HCT116 (cell line): Measurements from ENCODE around the gene YTHDF1. TPM values are rescaled to one million over a fixed set of nuclear protein-coding genes. Genes with fewer than 3 reads are reported as not detected.

ENCODE experiments used
- ATAC-seq: fragments of 200-7000 bp; cut with Tn5 transposase; 2 replicates; pipeline ENCODE4 v1.9.1; 2020; ENCODE audit warnings: mild to moderate bottlenecking, moderate library complexity
- BruUV-seq: library from RNA; stranded (reverse); fragments of 400-500 nt; replicated peaks from 2 replicates; lab custom pipeline; 2021; lab: Mats Ljungman, UMichigan
- CTCF ChIA-PET: fragments of 300-600 bp; sonication (Branson Sonifier 250); formaldehyde crosslinking; loops from one replicate; lab custom pipeline; 2021; ENCODE audit warnings: antibody characterized with exemption; lab: Charles Lee
- POLR2A ChIA-PET: fragments of 300-600, 350-600 bp; sonication (Branson Sonifier 250); formaldehyde crosslinking; loops from one replicate; lab custom pipeline; 2021; ENCODE audit warnings: antibody characterized with exemption; lab: Charles Lee
- RAD21 ChIA-PET, 2 experiments: fragments of 300-600 bp; sonication (Branson Sonifier 250); formaldehyde crosslinking; loops; one replicate each; lab custom pipeline; 2023; ENCODE audit warnings: low total read pairs in 2 of 2; ENCODE audit not compliant: uncharacterized antibody in 2 of 2, unreplicated experiment in 2 of 2, low non-redundant PET in 1 of 2; lab: Charles Lee
- DNase-seq: peaks from one replicate; pipeline ENCODE4 v3.0.0-alpha.2; 2010; ENCODE audit warnings: low read depth, low spot score
- H2AFZ ChIP-seq: fragments of 200-600 bp; shearing (Covaris generic), sonication (generic); 2 replicates; pipeline ENCODE4 v1.6.1; 2017; ENCODE audit warnings: low read depth, mixed run types, mixed read lengths, antibody characterized with exemption, low read length; ENCODE audit not compliant: poor library complexity, severe bottlenecking
- H3K27ac ChIP-seq: 2 replicates; pipeline ENCODE4 v1.5.1; 2012; ENCODE audit warnings: low read depth, low read length
- H3K27me3 ChIP-seq: fragments of 200-600 bp; sonication (generic); 2 replicates; pipeline ENCODE4 v1.6.1; 2016; ENCODE audit warnings: mixed run types, low read length, mixed read lengths; ENCODE audit not compliant: insufficient read depth
- H3K36me3 ChIP-seq, 2 experiments: fragments of 200-500 bp in 1 of 2; fragments of 200-600 bp in 1 of 2; sonication (Bioruptor generic) in 1 of 2; sonication (generic) in 1 of 2; 2 replicates each; pipeline versions ENCODE4 v1.5.1 to v1.6.1; 2014 to 2016; ENCODE audit warnings: low read length in 2 of 2, inconsistent platforms in 1 of 2, mixed read lengths in 1 of 2, mixed run types in 1 of 2; ENCODE audit not compliant: insufficient read depth in 2 of 2, control insufficient read depth in 1 of 2
- H3K4me1 ChIP-seq, 2 experiments: fragments of 200-600 bp in 1 of 2; sonication (generic) in 1 of 2; 2 replicates each; pipeline versions ENCODE4 v1.5.1 to v1.6.1; 2012 to 2017; ENCODE audit warnings: low read length in 2 of 2, inconsistent platforms in 1 of 2, mild to moderate bottlenecking in 1 of 2, mixed read lengths in 1 of 2, mixed run types in 1 of 2, moderate library complexity in 1 of 2; ENCODE audit not compliant: insufficient read depth in 2 of 2, control insufficient read depth in 1 of 2
- H3K4me2 ChIP-seq: fragments of 200-600 bp; sonication (generic); 2 replicates; pipeline ENCODE4 v1.6.1; 2017; ENCODE audit warnings: mixed run types, low read length, mixed read lengths
- H3K4me3 ChIP-seq, 2 experiments: fragments of 200-600 bp in 1 of 2; sonication (generic) in 1 of 2; replicated peaks in 1 of 2; 2 replicates each; pipeline ENCODE4 v1.5.1; 2011 to 2016; ENCODE audit warnings: low read length in 2 of 2, control low read depth in 1 of 2, low read depth in 1 of 2, mild to moderate bottlenecking in 1 of 2, mixed read lengths in 1 of 2, mixed run types in 1 of 2
- H3K79me2 ChIP-seq: fragments of 200-600 bp; sonication (generic); 2 replicates; pipeline ENCODE4 v1.6.1; 2017; ENCODE audit warnings: mild to moderate bottlenecking, mixed run types, low read length, moderate library complexity, mixed read lengths; ENCODE audit not compliant: insufficient read depth
- H3K9ac ChIP-seq: fragments of 200-600 bp; sonication (generic); 2 replicates; pipeline ENCODE4 v1.6.1; 2016; ENCODE audit warnings: low read length, mixed read lengths
- H3K9me2 ChIP-seq: fragments of 200-600 bp; sonication (generic), shearing (Covaris generic); 2 replicates; pipeline ENCODE4 v1.6.1; 2017; ENCODE audit warnings: mixed run types, mild to moderate bottlenecking, moderate library complexity; ENCODE audit not compliant: insufficient read depth
- H3K9me3 ChIP-seq, 2 experiments: fragments of 200-500 bp in 1 of 2; fragments of 200-600 bp in 1 of 2; sonication (Bioruptor generic) in 1 of 2; sonication (generic) in 1 of 2; 2 replicates each; pipeline ENCODE4 v1.6.1; 2014 to 2017; ENCODE audit warnings: low read length in 2 of 2, mixed read lengths in 2 of 2, inconsistent platforms in 1 of 2, low read depth in 1 of 2, mild to moderate bottlenecking in 1 of 2, mixed run types in 1 of 2, moderate library complexity in 1 of 2; ENCODE audit not compliant: control insufficient read depth in 1 of 2, insufficient read depth in 1 of 2
- H4K20me1 ChIP-seq: fragments of 200-600 bp; sonication (generic), shearing (Covaris generic); 2 replicates; pipeline ENCODE4 v1.6.1; 2017; ENCODE audit warnings: mixed run types, mild to moderate bottlenecking, moderate library complexity; ENCODE audit not compliant: insufficient read depth
- ATF3 ChIP-seq: IDR thresholded peaks from 2 replicates; pipeline ENCODE4 v1.6.1; 2012
- CBX3 ChIP-seq: IDR thresholded peaks from 2 replicates; pipeline ENCODE4 v1.6.1; 2012; ENCODE audit warnings: low read depth
- CTCF ChIP-seq, 3 experiments: fragments of 200-600 bp in 1 of 3; sonication (generic) in 1 of 3; IDR thresholded peaks in 2 of 3; conservative IDR thresholded peaks in 1 of 3; 2 replicates each; pipeline ENCODE4 v1.5.1; 2012 to 2017; ENCODE audit warnings: low read depth in 2 of 3, low read length in 2 of 3, antibody characterized with exemption in 1 of 3, borderline replicate concordance in 1 of 3, control low read depth in 1 of 3, mild to moderate bottlenecking in 1 of 3, mixed read lengths in 1 of 3, mixed run types in 1 of 3, moderate library complexity in 1 of 3; ENCODE audit not compliant: insufficient read depth in 1 of 3
- EGR1 ChIP-seq: IDR thresholded peaks from 2 replicates; pipeline ENCODE4 v1.6.1; 2012; ENCODE audit warnings: low read depth
- EZH2 ChIP-seq: fragments of 200-600 bp; sonication (generic); IDR thresholded peaks from 2 replicates; pipeline ENCODE4 v1.6.1; 2017; ENCODE audit warnings: antibody characterized with exemption, mixed run types
- FOSL1 ChIP-seq: IDR thresholded peaks from 2 replicates; pipeline ENCODE4 v1.6.1; 2012; ENCODE audit warnings: low read depth
- JUND ChIP-seq: IDR thresholded peaks from 2 replicates; pipeline ENCODE4 v1.6.1; 2012
- MAX ChIP-seq: IDR thresholded peaks from 2 replicates; pipeline ENCODE4 v1.6.1; 2012
- POLR2A ChIP-seq: IDR thresholded peaks from 2 replicates; pipeline ENCODE4 v1.7.0; 2011; ENCODE audit warnings: borderline replicate concordance; ENCODE audit not compliant: insufficient read depth, insufficient read length; ENCODE audit errors: extremely low read depth
- POLR2AphosphoS5 ChIP-seq: IDR thresholded peaks from 2 replicates; pipeline ENCODE4 v1.6.1; 2011; ENCODE audit warnings: mild to moderate bottlenecking, low read depth, low read length, moderate library complexity
- RAD21 ChIP-seq: IDR thresholded peaks from 2 replicates; pipeline ENCODE4 v1.6.1; 2012; ENCODE audit warnings: low read depth, mild to moderate bottlenecking
- REST ChIP-seq: IDR thresholded peaks from 2 replicates; pipeline ENCODE4 v1.6.1; 2012; ENCODE audit warnings: low read depth
- SIN3A ChIP-seq: IDR thresholded peaks from 2 replicates; pipeline ENCODE4 v1.6.1; 2012; ENCODE audit warnings: low read depth
- SP1 ChIP-seq: IDR thresholded peaks from 2 replicates; pipeline ENCODE4 v1.6.1; 2012; ENCODE audit warnings: low read depth
- ZFX ChIP-seq: fragments of 450-650 bp; IDR thresholded peaks from 2 replicates; pipeline ENCODE4 v1.6.1; 2017
- ZNF274 ChIP-seq: fragments of 200-500 bp; sonication (Bioruptor generic); IDR thresholded peaks from 2 replicates; pipeline ENCODE4 v1.6.1; 2014; ENCODE audit warnings: mild to moderate bottlenecking, low read depth, low read length, inconsistent platforms
- intact Hi-C: fragments of 100-400 bp; cut with micrococcal nuclease; formaldehyde crosslinking; loops from 2 replicates; pipeline ENCODE4 v1.10.0; 2022
- total RNA-seq: library from RNA; stranded (reverse); gene quantifications from one replicate; pipeline ENCODE4 v1.2.1, GENCODE V29; 2021; ENCODE audit not compliant: unreplicated experiment

YTHDF1 gene
- total RNA-seq, 1 experiment from 2014 or later = 42.8 TPM

GRCh38 chr20:63216041-63216848, at the start of gene YTHDF1 (continued):
- TF ChIP-seq REST = no peak

GRCh38 chr20:63264519-63264918, 48.6 kb upstream of the YTHDF1 start:
- no peaks in the 10 kb centered on the region for H4K20me1 ChIP-seq
- no peaks in the 10 kb centered on the region for H3K36me3 ChIP-seq
- H3K4me1 ChIP-seq = peaks cover 0 to 9% of the 10 kb centered on the region in 2 experiments; a peak in 1 of 4 replicates
- RAD21 ChIA-PET = no interaction called here
- BruUV-seq = no TSS peak
- CTCF ChIA-PET = no interaction called here
- H3K27me3 ChIP-seq = no peaks in the 10 kb centered on the region
- DNase-seq = no peak
- H3K9ac ChIP-seq = no peak overlapping the region
- H3K4me2 ChIP-seq = no peak overlapping the region
- H3K4me3 ChIP-seq = no peak overlapping the region
- H3K9me2 ChIP-seq = no peaks in the 10 kb centered on the region
- H3K79me2 ChIP-seq = no peaks in the 10 kb centered on the region
- no peak for ATAC-seq
- POLR2A ChIA-PET = no interaction called here
- no peak overlapping the region for H2AFZ ChIP-seq
- intact Hi-C loops = no loop called here
- H3K27ac ChIP-seq = no peak overlapping the region
- no peaks in the 10 kb centered on the region for H3K9me3 ChIP-seq
- TF ChIP-seq SIN3A (no peak), CTCF (IDR thresholded peaks at IDR 0.05 in 2 of 3, conservative IDR thresholded peaks at IDR 0.05 in 1 of 3; ENCODE audit: borderline replicate concordance in 1 of 3, insufficient read depth in 1 of 3, low read depth in 2 of 3, low read length in 2 of 3) (no peak), MAX (no peak), SP1 (no peak), POLR2A (no peak), EGR1 (no peak), ZFX (no peak), ZNF274 (no peak), RAD21 (no peak), JUND (no peak), EZH2 (no peak), CBX3 (no peak), ATF3 (no peak), REST (no peak), FOSL1 (no peak), POLR2AphosphoS5 (no peak)
